Testis (tissue), 3 donors: ENCODE measurements around the gene PIK3R2. TPM values are rescaled to one million over a fixed set of nuclear protein-coding genes. Genes with fewer than 3 reads are reported as not detected.
A peak's percentile ranks its signal among the peaks of the same experiment; 100 is the strongest.

Experiments
- DNase-seq: peaks from one replicate; pipeline ENCODE4 v3.0.0-alpha.2; 2019
- H3K27ac ChIP-seq, 2 donors: fragments of 200-600 bp; sonication (generic); one replicate each; pipeline ENCODE4 v1.5.1; 2019
- H3K27me3 ChIP-seq: fragments of 200-600 bp; sonication (generic); one replicate; pipeline ENCODE4 v1.5.1; 2019
- H3K36me3 ChIP-seq: fragments of 200-600 bp; sonication (generic); one replicate; pipeline ENCODE4 v1.5.1; 2017; ENCODE audit warnings: low read depth; ENCODE audit errors: missing control alignments
- H3K4me1 ChIP-seq: fragments of 200-600 bp; sonication (generic); one replicate; pipeline ENCODE4 v1.5.1; 2019
- H3K4me3 ChIP-seq, 2 donors: fragments of 200-600 bp; sonication (generic); one replicate each; pipeline ENCODE4 v1.5.1; 2017 to 2019
- H3K9me3 ChIP-seq: fragments of 200-600 bp; sonication (generic); one replicate; pipeline ENCODE4 v1.5.1; 2017
- POLR2A ChIP-seq: fragments of 450-650 bp; IDR thresholded peaks from one replicate; pipeline ENCODE4 v1.6.1; 2017; ENCODE audit warnings: antibody characterized with exemption, mild to moderate bottlenecking, moderate library complexity
- WGBS, 2 donors: methylation state at CpG; one replicate each; pipeline ENCODE4 v1.1.5; 2018; 5-methylcytosine and 5-hydroxymethylcytosine counted together
- intact Hi-C: fragments of 100-400 bp; cut with DNase I; formaldehyde crosslinking; loops from one replicate; pipeline ENCODE4 v1.15.1; 2023; ENCODE audit warnings: low total_unique reads
- polyA plus RNA-seq: library from polyadenylated mRNA; stranded (reverse); fragments of 350-450 nt; fragmentation: Illumina TruSeq; extraction: RNeasy Lipid Tissue Mini Kit (QIAGEN cat#74804); gene quantifications from one replicate; pipeline ENCODE4 v1.2.3, GENCODE V29; 2014; ENCODE audit warnings: low read depth, low replicate concordance; ENCODE audit not compliant: insufficient read depth
- total RNA-seq, 2 donors: library from RNA; depleted of rRNA; stranded (reverse); fragments of >200 nt; gene quantifications; one replicate each; pipeline ENCODE4 v1.2.3, GENCODE V29; 2016
- TF ChIP-seq, protein P1 (sequence below), 3 experiments: fragments of 450-650 bp in 2 of 3; fragments of 200-600 bp in 1 of 3; sonication (generic) in 1 of 3; IDR thresholded peaks; one replicate each; pipeline ENCODE4 v1.5.1; 2016 to 2019; ENCODE audit warnings: antibody characterized with exemption in 3 of 3, mild to moderate bottlenecking in 2 of 3, moderate library complexity in 1 of 3

Gene PIK3R2
- total and polyA plus RNA-seq, 3 donors from 2014 or later, result 21.0 to 94.3 (median 87.6) TPM

DNA sequence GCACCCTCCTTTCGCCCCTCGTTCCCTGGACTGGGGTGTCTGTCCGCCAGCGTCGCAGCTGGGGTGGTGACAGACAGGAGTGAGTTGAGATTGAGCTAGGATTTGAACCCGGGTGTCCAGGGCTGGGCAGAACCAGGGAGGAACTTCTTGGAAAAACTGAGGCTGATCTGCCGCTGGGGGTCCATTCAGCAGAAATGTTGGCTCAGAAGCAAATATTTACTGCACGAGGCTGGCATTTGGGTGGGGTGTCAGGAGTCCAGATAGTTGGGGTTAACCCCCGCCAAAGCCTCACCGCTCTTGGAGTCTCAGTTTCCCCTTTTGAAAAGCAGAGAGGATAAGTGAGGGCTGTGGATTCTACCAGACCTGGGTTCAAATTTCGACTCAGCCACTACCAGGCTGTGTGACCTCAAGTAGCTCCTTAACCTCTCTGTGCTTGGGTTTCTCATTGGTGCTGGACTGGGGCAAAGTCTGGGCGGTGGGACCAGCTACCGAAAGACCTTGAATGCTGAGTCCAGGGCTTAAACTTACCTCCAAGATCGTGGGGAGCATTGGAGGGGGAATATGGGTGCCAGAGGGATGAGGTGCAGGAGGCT is 34.4 kb upstream of the PIK3R2 start:
- Histone ChIP-seq H3K9me3 (no peaks in the 10 kb centered on the region), H3K4me3 (peak overlapping the region; percentile 76 to 79), H3K27me3 (no peaks in the 10 kb centered on the region), H3K36me3 (no peaks in the 10 kb centered on the region), H3K4me1 (peaks cover 21% of the 10 kb centered on the region), H3K27ac (peak overlapping the region in 1 of 2 donors; percentile 61)
- 30 to 39% methylated on average over 8 to 14 of the region's 14 CpGs for WGBS, 2 donors
- intact Hi-C loops, result loop anchor here (5.0 to 10.0 kb wide), 2 partner anchors 46 to 134 kb away; no protein-coding TSS in a partner anchor
- no peak for TF ChIP-seq POLR2A
- TF ChIP-seq, protein P1, sequence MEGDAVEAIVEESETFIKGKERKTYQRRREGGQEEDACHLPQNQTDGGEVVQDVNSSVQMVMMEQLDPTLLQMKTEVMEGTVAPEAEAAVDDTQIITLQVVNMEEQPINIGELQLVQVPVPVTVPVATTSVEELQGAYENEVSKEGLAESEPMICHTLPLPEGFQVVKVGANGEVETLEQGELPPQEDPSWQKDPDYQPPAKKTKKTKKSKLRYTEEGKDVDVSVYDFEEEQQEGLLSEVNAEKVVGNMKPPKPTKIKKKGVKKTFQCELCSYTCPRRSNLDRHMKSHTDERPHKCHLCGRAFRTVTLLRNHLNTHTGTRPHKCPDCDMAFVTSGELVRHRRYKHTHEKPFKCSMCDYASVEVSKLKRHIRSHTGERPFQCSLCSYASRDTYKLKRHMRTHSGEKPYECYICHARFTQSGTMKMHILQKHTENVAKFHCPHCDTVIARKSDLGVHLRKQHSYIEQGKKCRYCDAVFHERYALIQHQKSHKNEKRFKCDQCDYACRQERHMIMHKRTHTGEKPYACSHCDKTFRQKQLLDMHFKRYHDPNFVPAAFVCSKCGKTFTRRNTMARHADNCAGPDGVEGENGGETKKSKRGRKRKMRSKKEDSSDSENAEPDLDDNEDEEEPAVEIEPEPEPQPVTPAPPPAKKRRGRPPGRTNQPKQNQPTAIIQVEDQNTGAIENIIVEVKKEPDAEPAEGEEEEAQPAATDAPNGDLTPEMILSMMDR (IDR thresholded peaks at IDR 0.05), result no peak
- DNase-seq, result no peak

DNA sequence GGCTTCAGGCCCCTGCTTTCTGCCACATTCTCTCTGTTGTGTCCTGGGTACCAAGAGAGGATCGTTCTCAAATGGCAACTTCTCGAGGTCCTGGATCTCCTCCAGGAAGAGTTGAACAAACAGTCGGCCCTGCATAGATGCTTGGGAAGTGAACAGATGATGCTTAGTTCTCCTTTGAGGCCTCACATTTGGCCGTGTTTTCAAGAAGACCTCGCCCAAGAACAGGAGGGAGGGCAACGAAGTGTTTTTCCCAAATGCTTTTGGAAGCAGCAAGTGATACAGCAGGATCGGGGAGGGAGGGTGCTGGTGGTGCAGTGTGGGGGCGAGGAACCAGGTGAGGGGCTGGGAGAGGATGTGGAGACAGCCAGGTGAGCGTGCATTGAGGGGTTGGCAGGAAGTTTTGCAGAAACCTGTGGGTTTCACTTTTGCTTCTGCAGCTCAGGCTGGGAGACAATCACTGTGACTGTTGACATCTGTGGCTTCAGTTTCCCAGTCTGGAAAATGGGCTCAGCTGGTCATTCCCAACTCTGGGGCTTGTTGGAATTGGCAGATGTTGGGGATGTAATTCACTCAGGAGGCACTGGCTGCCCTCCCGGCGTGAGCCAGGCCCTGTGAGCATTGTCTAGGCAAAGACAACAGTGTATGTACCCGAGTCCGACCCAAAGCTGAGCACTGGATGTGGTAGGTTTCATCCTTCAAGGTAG is 33.8 kb upstream of the PIK3R2 start:
- H3K4me1 ChIP-seq, result peaks cover 21% of the 10 kb centered on the region
- no peak overlapping the region for H3K4me3 ChIP-seq
- DNase-seq, result peak; percentile 40
- intact Hi-C loops, result loop anchor here (5.0 to 10.0 kb wide), 2 partner anchors 46 to 133 kb away; no protein-coding TSS in a partner anchor
- no peaks in the 10 kb centered on the region for H3K9me3 ChIP-seq
- TF ChIP-seq, protein P1 (IDR thresholded peaks at IDR 0.05), result no peak
- TF ChIP-seq POLR2A, result no peak
- no peaks in the 10 kb centered on the region for H3K27me3 ChIP-seq
- H3K27ac ChIP-seq, result peak overlapping the region in 1 of 2 donors; percentile 61
- 36 to 47% methylated on average over 12 to 13 of the region's 13 CpGs for WGBS, 2 donors
- H3K36me3 ChIP-seq, result no peaks in the 10 kb centered on the region

DNA sequence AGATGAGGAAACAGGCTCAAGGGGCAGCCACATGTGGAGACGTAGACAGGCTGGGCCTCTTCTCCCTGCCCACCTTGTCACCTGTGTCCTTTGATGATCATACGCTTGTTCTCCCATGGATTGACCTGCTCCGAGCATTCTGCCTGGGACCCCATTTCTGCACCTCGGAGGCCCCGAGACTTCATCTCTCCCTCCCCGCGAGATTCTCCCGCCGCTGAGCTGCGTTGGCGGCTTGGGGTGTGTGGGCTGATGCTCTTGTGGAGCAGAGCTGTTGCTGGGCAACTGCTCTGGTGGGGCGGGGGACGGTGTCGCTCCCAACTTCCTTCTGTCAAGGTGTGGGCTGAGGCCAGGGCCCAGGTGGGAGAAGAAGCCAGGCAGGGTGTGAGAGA is 33.3 kb upstream of the PIK3R2 start:
- Histone ChIP-seq H3K27ac (no peak overlapping the region), H3K36me3 (no peaks in the 10 kb centered on the region), H3K27me3 (no peaks in the 10 kb centered on the region), H3K4me1 (peaks cover 21% of the 10 kb centered on the region), H3K9me3 (no peaks in the 10 kb centered on the region), H3K4me3 (no peak overlapping the region)
- intact Hi-C loops, result loop anchor here (5.0 to 10.0 kb wide), 2 partner anchors 45 to 133 kb away; no protein-coding TSS in a partner anchor
- DNase-seq, result no peak
- 70 to 80% methylated on average over 7 to 14 of the region's 14 CpGs for WGBS, 2 donors
- TF ChIP-seq, protein P1 (IDR thresholded peaks at IDR 0.05), result no peak
- TF ChIP-seq POLR2A, result no peak

DNA sequence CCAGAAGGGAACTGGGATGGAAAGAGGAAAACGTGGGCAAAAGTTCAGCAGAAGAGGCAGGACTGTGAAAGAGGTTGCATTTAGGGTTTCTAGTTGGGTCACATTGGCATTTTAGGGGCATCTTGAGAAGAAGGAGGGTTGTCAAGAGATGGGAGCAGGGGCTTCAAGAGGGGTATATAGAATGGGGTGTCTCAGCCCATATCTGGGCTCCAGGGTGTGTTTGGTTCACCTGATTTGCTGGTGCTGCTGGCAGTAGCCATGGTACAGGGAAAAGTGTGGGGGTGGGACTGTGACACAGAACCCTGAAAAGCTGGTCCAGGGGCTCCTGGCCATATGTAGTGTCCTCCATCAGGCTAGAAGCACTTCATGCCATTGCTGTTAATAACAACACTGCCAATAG is 32.8 kb upstream of the PIK3R2 start:
- no peaks in the 10 kb centered on the region for H3K27me3 ChIP-seq
- H3K4me3 ChIP-seq, result no peak overlapping the region
- H3K27ac ChIP-seq, result no peak overlapping the region
- 55 to 64% methylated on average over 1 of the region's 1 CpG for WGBS, 2 donors
- intact Hi-C loops, result no loop called here
- peaks cover 21% of the 10 kb centered on the region for H3K4me1 ChIP-seq
- no peaks in the 10 kb centered on the region for H3K36me3 ChIP-seq
- no peak for TF ChIP-seq POLR2A
- TF ChIP-seq, protein P1 (IDR thresholded peaks at IDR 0.05), result no peak
- no peak for DNase-seq
- no peaks in the 10 kb centered on the region for H3K9me3 ChIP-seq
